GM23248 (cell line): ENCODE results near the gene ADCY2. TPM values are rescaled to one million over a fixed set of nuclear protein-coding genes. Genes with fewer than 3 reads are reported as not detected.

Experiments used
- DNase-seq: peaks from one replicate; pipeline ENCODE4 v3.0.0-alpha.2; 2015
- H2AFZ ChIP-seq: fragments of 200-600 bp; sonication (generic); 2 replicates; pipeline ENCODE4 v1.6.1; 2016; ENCODE audit warnings: antibody characterized with exemption
- H3F3A ChIP-seq: fragments of 200-600 bp; sonication (generic); 2 replicates; pipeline ENCODE4 v1.6.1; 2016; ENCODE audit warnings: mild to moderate bottlenecking, antibody characterized with exemption, mixed run types; ENCODE audit not compliant: insufficient read depth
- H3K27ac ChIP-seq: fragments of 200-600 bp; sonication (generic); 2 replicates; pipeline ENCODE4 v1.5.1; 2016; ENCODE audit warnings: mild to moderate bottlenecking
- H3K27me3 ChIP-seq: fragments of 200-600 bp; sonication (generic); replicated peaks from 2 replicates; pipeline ENCODE4 v1.6.1; 2016; ENCODE audit warnings: mild to moderate bottlenecking; ENCODE audit not compliant: insufficient read depth
- H3K36me3 ChIP-seq: fragments of 200-600 bp; sonication (generic); 2 replicates; pipeline ENCODE4 v1.6.1; 2016; ENCODE audit warnings: low read depth, mild to moderate bottlenecking
- H3K4me1 ChIP-seq: fragments of 200-600 bp; sonication (generic); 2 replicates; pipeline ENCODE4 v1.6.1; 2016; ENCODE audit warnings: mild to moderate bottlenecking; ENCODE audit not compliant: insufficient read depth
- H3K4me2 ChIP-seq: fragments of 200-600 bp; sonication (generic); one replicate; pipeline ENCODE4 v1.6.1; 2016; ENCODE audit warnings: mild to moderate bottlenecking; ENCODE audit not compliant: unreplicated experiment
- H3K4me3 ChIP-seq: fragments of 200-600 bp; sonication (generic); 2 replicates; pipeline ENCODE4 v1.5.1; 2016; ENCODE audit warnings: mild to moderate bottlenecking
- H3K79me2 ChIP-seq: fragments of 200-600 bp; sonication (generic); 2 replicates; pipeline ENCODE4 v1.6.1; 2016; ENCODE audit warnings: mild to moderate bottlenecking; ENCODE audit not compliant: insufficient read depth
- H3K9ac ChIP-seq: fragments of 200-600 bp; sonication (generic); 2 replicates; pipeline ENCODE4 v1.6.1; 2016; ENCODE audit warnings: mild to moderate bottlenecking
- H3K9me2 ChIP-seq: fragments of 200-600 bp; sonication (generic); 2 replicates; pipeline ENCODE4 v1.6.1; 2016; ENCODE audit warnings: mixed run types, mild to moderate bottlenecking, moderate library complexity; ENCODE audit not compliant: insufficient read depth
- H3K9me3 ChIP-seq: fragments of 200-600 bp; sonication (generic); one replicate; pipeline ENCODE4 v1.6.1; 2017; ENCODE audit warnings: low read depth
- H4K20me1 ChIP-seq: fragments of 200-600 bp; sonication (generic); 2 replicates; pipeline ENCODE4 v1.6.0; 2016; ENCODE audit not compliant: insufficient read depth
- EZH2 ChIP-seq: fragments of 200-600 bp; sonication (generic); IDR thresholded peaks from 2 replicates; pipeline ENCODE4 v1.6.1; 2018; ENCODE audit warnings: antibody characterized with exemption, mild to moderate bottlenecking; ENCODE audit not compliant: insufficient read depth, poor library complexity, severe bottlenecking
- EZH2phosphoT487 ChIP-seq: fragments of 200-600 bp; sonication (generic); IDR thresholded peaks from 2 replicates; pipeline ENCODE4 v1.6.1; 2018; ENCODE audit warnings: antibody characterized with exemption, moderate library complexity, mild to moderate bottlenecking, low read depth; ENCODE audit not compliant: insufficient read depth
- WGBS, 2 experiments: methylation state at CpG; one replicate each; pipeline ENCODE4 v1.1.6; 2015 to 2017; ENCODE audit warnings: low lambda C conversion rate in 2 of 2, low coverage in 1 of 2; ENCODE audit errors: missing lambda C conversion rate in 2 of 2; 5-methylcytosine and 5-hydroxymethylcytosine counted together
- in situ Hi-C: fragments of 300-500 bp; cut with MboI; formaldehyde crosslinking; loops from 2 replicates; pipeline ENCODE4 v1.15.0; 2020
- polyA plus RNA-seq: library from polyadenylated mRNA; unstranded; fragments of >200 nt; fragmentation: Nextera tagmentation; extraction: Ambion mirVana; gene quantifications from 2 replicates; pipeline ENCODE4 v1.2.1, GENCODE V29; 2016
- total RNA-seq: library from RNA; depleted of rRNA; stranded (reverse); fragments of >200 nt; shearing (Covaris generic); gene quantifications from 2 replicates; pipeline ENCODE4 v1.2.3, GENCODE V29; 2014

The ADCY2 gene
- total and polyA plus RNA-seq, 2 experiments from 2014 or later: 0.11 TPM; not detected in 1

GRCh38 chr5:7501061-7501460 lies 105.1 kb downstream of the ADCY2 start:
- Histone ChIP-seq H3K4me1 (no peaks in the 10 kb centered on the region), H3K9me3 (no peaks in the 10 kb centered on the region), H3K4me3 (no peak overlapping the region), H3K36me3 (no peaks in the 10 kb centered on the region), H3F3A (no peaks in the 10 kb centered on the region), H3K27me3 (no peaks in the 10 kb centered on the region), H3K9ac (no peak overlapping the region), H3K27ac (no peak overlapping the region), H2AFZ (no peak overlapping the region), H3K9me2 (no peaks in the 10 kb centered on the region), H4K20me1 (no peaks in the 10 kb centered on the region), H3K4me2 (no peak overlapping the region), H3K79me2 (no peaks in the 10 kb centered on the region)
- WGBS, 2 experiments: 42 to 51% methylated on average over 2 of the region's 2 CpGs
- in situ Hi-C loops: no loop called here
- no peak for DNase-seq
- TF ChIP-seq EZH2phosphoT487: no peak
- no peak for TF ChIP-seq EZH2

- Histone ChIP-seq H3K4me2 (no peak overlapping the region), H3K79me2 (no peaks in the 10 kb centered on the region), H2AFZ (no peak overlapping the region), H4K20me1 (no peaks in the 10 kb centered on the region), H3F3A (no peaks in the 10 kb centered on the region), H3K9me2 (no peaks in the 10 kb centered on the region), H3K9ac (no peak overlapping the region), H3K27me3 (no peaks in the 10 kb centered on the region), H3K9me3 (no peaks in the 10 kb centered on the region), H3K36me3 (no peaks in the 10 kb centered on the region), H3K4me3 (no peak overlapping the region), H3K4me1 (no peaks in the 10 kb centered on the region), H3K27ac (no peak overlapping the region)
- TF ChIP-seq EZH2: no peak
- TF ChIP-seq EZH2phosphoT487: no peak
- WGBS, 2 experiments: 62 to 64% methylated on average over 9 of the region's 9 CpGs
- in situ Hi-C loops: no loop called here
- DNase-seq: no peak
These were observed 107.6 kb downstream of the ADCY2 start for GRCh38 chr5:7503564-7503963.

- TF ChIP-seq EZH2phosphoT487: no peak
- no peak for TF ChIP-seq EZH2
- Histone ChIP-seq H3K9ac (no peak overlapping the region), H3K4me2 (no peak overlapping the region), H3K9me3 (no peaks in the 10 kb centered on the region), H3K27me3 (no peaks in the 10 kb centered on the region), H4K20me1 (no peaks in the 10 kb centered on the region), H3K27ac (no peak overlapping the region), H3K4me1 (no peaks in the 10 kb centered on the region), H2AFZ (no peak overlapping the region), H3K36me3 (no peaks in the 10 kb centered on the region), H3K4me3 (no peak overlapping the region), H3K79me2 (no peaks in the 10 kb centered on the region), H3K9me2 (no peaks in the 10 kb centered on the region), H3F3A (no peaks in the 10 kb centered on the region)
- DNase-seq: no peak
- 30 to 37% methylated on average over 3 of the region's 3 CpGs for whole genome bisulfite sequencing, 2 experiments
- in situ Hi-C loops: no loop called here
These were observed 119.5 kb downstream of the ADCY2 start for GRCh38 chr5:7515284-7515914.

- no peak overlapping the region for H2AFZ ChIP-seq
- WGBS, 2 experiments: 40 to 49% methylated on average over 2 of the region's 2 CpGs
- H3K4me3 ChIP-seq: no peak overlapping the region
- no peak overlapping the region for H3K9ac ChIP-seq
- H3K79me2 ChIP-seq: no peaks in the 10 kb centered on the region
- no peaks in the 10 kb centered on the region for H3K9me2 ChIP-seq
- TF ChIP-seq EZH2phosphoT487: no peak
- no peak for TF ChIP-seq EZH2
- DNase-seq: no peak
- H3K27ac ChIP-seq: no peak overlapping the region
- H3K27me3 ChIP-seq: no peaks in the 10 kb centered on the region
- no peaks in the 10 kb centered on the region for H3K4me1 ChIP-seq
- in situ Hi-C loops: no loop called here
- H3K36me3 ChIP-seq: no peaks in the 10 kb centered on the region
- H3K9me3 ChIP-seq: no peaks in the 10 kb centered on the region
- no peaks in the 10 kb centered on the region for H3F3A ChIP-seq
- no peak overlapping the region for H3K4me2 ChIP-seq
- H4K20me1 ChIP-seq: no peaks in the 10 kb centered on the region
These were observed 120.3 kb downstream of the ADCY2 start for GRCh38 chr5:7516253-7516652.

GRCh38 chr5:7517006-7517405 lies 121.1 kb downstream of the ADCY2 start:
- no peak for DNase-seq
- no peaks in the 10 kb centered on the region for H3K79me2 ChIP-seq
- no peak overlapping the region for H3K4me2 ChIP-seq
- no peak overlapping the region for H3K9ac ChIP-seq
- H4K20me1 ChIP-seq: no peaks in the 10 kb centered on the region
- TF ChIP-seq EZH2 (no peak), EZH2phosphoT487 (no peak)
- H3K4me1 ChIP-seq: no peaks in the 10 kb centered on the region
- no peaks in the 10 kb centered on the region for H3K36me3 ChIP-seq
- H3K4me3 ChIP-seq: no peak overlapping the region
- no peaks in the 10 kb centered on the region for H3K9me3 ChIP-seq
- WGBS, 2 experiments: 35% methylated on average over 3 of the region's 3 CpGs
- H3K27me3 ChIP-seq: no peaks in the 10 kb centered on the region
- H3K9me2 ChIP-seq: no peaks in the 10 kb centered on the region
- no peak overlapping the region for H2AFZ ChIP-seq
- in situ Hi-C loops: no loop called here
- no peak overlapping the region for H3K27ac ChIP-seq
- H3F3A ChIP-seq: no peaks in the 10 kb centered on the region
